Liver (tissue), 9 donors: ENCODE results near the gene ZNF600. TPM values are rescaled to one million over a fixed set of nuclear protein-coding genes. Genes with fewer than 3 reads are reported as not detected.
"Not testable (repeated sequence)": the region's sequence is repeated elsewhere in the genome, so short reads cannot be mapped to it uniquely, and the experiment has no call there.

Experiments
- DNase-seq: peaks from one replicate; pipeline ENCODE4 v3.0.0-alpha.2; 2017; ENCODE audit warnings: low spot score
- H3K27ac ChIP-seq, 2 donors: one replicate each; pipeline ENCODE4 v1.7.0; 2013; ENCODE audit warnings: inconsistent platforms in 2 of 2, low read length in 2 of 2, control low read depth in 1 of 2, low read depth in 1 of 2, mild to moderate bottlenecking in 1 of 2
- H3K27me3 ChIP-seq, 4 donors: one replicate each; pipeline versions ENCODE4 v1.6.1 to v1.7.0; 2013; ENCODE audit warnings: low read length in 3 of 4, inconsistent platforms in 1 of 4, mild to moderate bottlenecking in 1 of 4, moderate library complexity in 1 of 4; ENCODE audit not compliant: control insufficient read depth in 4 of 4, insufficient read depth in 4 of 4
- H3K36me3 ChIP-seq, 4 donors: one replicate each; pipeline versions ENCODE4 v1.6.1 to v1.7.0; 2013; ENCODE audit warnings: low read length in 3 of 4, mild to moderate bottlenecking in 3 of 4, low read depth in 1 of 4, moderate library complexity in 1 of 4; ENCODE audit not compliant: control insufficient read depth in 4 of 4, insufficient read depth in 3 of 4
- H3K4me1 ChIP-seq, 4 donors: one replicate each; pipeline versions ENCODE4 v1.6.1 to v1.7.0; 2013; ENCODE audit warnings: low read length in 3 of 4, mild to moderate bottlenecking in 3 of 4, moderate library complexity in 1 of 4; ENCODE audit not compliant: control insufficient read depth in 4 of 4, insufficient read depth in 4 of 4
- H3K4me3 ChIP-seq, 3 donors: one replicate each; pipeline versions ENCODE4 v1.6.1 to v1.7.0; 2013; ENCODE audit warnings: low read length in 3 of 3, control low read depth in 1 of 3, low read depth in 1 of 3, mild to moderate bottlenecking in 1 of 3
- H3K9ac ChIP-seq, 2 donors: one replicate each; pipeline ENCODE4 v1.7.0; 2013; ENCODE audit warnings: low read length in 2 of 2, mild to moderate bottlenecking in 2 of 2, moderate library complexity in 2 of 2, control low read depth in 1 of 2, low read depth in 1 of 2
- H3K9me3 ChIP-seq, 4 donors: one replicate each; pipeline versions ENCODE4 v1.6.1 to v1.7.0; 2013; ENCODE audit warnings: low read length in 3 of 4; ENCODE audit not compliant: control insufficient read depth in 4 of 4
- EGR1 ChIP-seq, 2 donors: IDR thresholded peaks; 2 replicates each; pipeline ENCODE4 v1.6.1; 2016 to 2018; ENCODE audit warnings: antibody characterized with exemption in 2 of 2, low read depth in 2 of 2
- FOXA1 ChIP-seq: IDR thresholded peaks from 2 replicates; pipeline ENCODE4 v1.6.1; 2016; ENCODE audit warnings: antibody characterized with exemption
- FOXA2 ChIP-seq: IDR thresholded peaks from 2 replicates; pipeline ENCODE4 v1.6.1; 2016; ENCODE audit warnings: antibody characterized with exemption
- HNF4A ChIP-seq, 2 donors: conservative IDR thresholded peaks; 2 replicates each; pipeline ENCODE4 v1.6.1; 2016; ENCODE audit warnings: antibody characterized with exemption in 2 of 2, mild to moderate bottlenecking in 2 of 2
- HNF4G ChIP-seq: IDR thresholded peaks from 2 replicates; pipeline ENCODE4 v1.6.1; 2016; ENCODE audit warnings: antibody characterized with exemption
- NR2F2 ChIP-seq: IDR thresholded peaks from 2 replicates; pipeline ENCODE4 v1.6.1; 2016; ENCODE audit warnings: antibody characterized with exemption
- RAD21 ChIP-seq, 2 donors: IDR thresholded peaks; 2 replicates each; pipeline ENCODE4 v1.6.1; 2016; ENCODE audit warnings: antibody characterized with exemption in 2 of 2, mild to moderate bottlenecking in 2 of 2
- RXRA ChIP-seq, 2 donors: IDR thresholded peaks; 2 replicates each; pipeline ENCODE4 v1.6.1; 2017 to 2018; ENCODE audit warnings: antibody characterized with exemption in 2 of 2, mild to moderate bottlenecking in 1 of 2
- SP1 ChIP-seq: IDR thresholded peaks from 2 replicates; pipeline ENCODE4 v1.6.1; 2018; ENCODE audit warnings: antibody characterized with exemption, mild to moderate bottlenecking
- TAF1 ChIP-seq: conservative IDR thresholded peaks from 2 replicates; pipeline ENCODE4 v1.6.1; 2016; ENCODE audit warnings: antibody characterized with exemption, mild to moderate bottlenecking
- YY1 ChIP-seq: IDR thresholded peaks from 2 replicates; pipeline ENCODE4 v1.6.1; 2016; ENCODE audit warnings: antibody characterized with exemption, mild to moderate bottlenecking
- WGBS: extraction: QIAGEN DNeasy Blood & Tissue Kit; methylation state at CpG from one replicate; pipeline ENCODE4 v1.1.7; 2013; 5-methylcytosine and 5-hydroxymethylcytosine counted together
- polyA plus RNA-seq, 2 donors: library from polyadenylated mRNA; stranded (reverse) in 1 of 2; unstranded in 1 of 2; fragments of 200-250 nt in 1 of 2; fragments of >200 nt in 1 of 2; fragmentation: Nextera tagmentation in 1 of 2; extraction: Ambion mirVana in 1 of 2; gene quantifications; one replicate each; pipeline versions ENCODE4 v1.2.1 to v1.2.3, GENCODE V29; 2013 to 2015
- total RNA-seq, 2 donors: library from RNA; depleted of rRNA; stranded (reverse); fragments of >200 nt; gene quantifications; one replicate each; pipeline ENCODE4 v1.2.3, GENCODE V29; 2014
- TF ChIP-seq, protein P1 (sequence below): IDR thresholded peaks from 2 replicates; pipeline ENCODE4 v1.6.1; 2016; ENCODE audit warnings: antibody characterized with exemption
- TF ChIP-seq, protein P2 (sequence below): fragments of 150-350 bp; IDR thresholded peaks from 2 replicates; pipeline ENCODE4 v1.5.1; 2017; ENCODE audit warnings: improper control_type of control experiment, low read depth, low read length; ENCODE audit not compliant: missing input control
- TF ChIP-seq, protein P3 (sequence below): IDR thresholded peaks from 2 replicates; pipeline ENCODE4 v1.6.1; 2016; ENCODE audit warnings: antibody characterized with exemption, mild to moderate bottlenecking
- TF ChIP-seq, protein P4 (sequence below): IDR thresholded peaks from 2 replicates; pipeline ENCODE4 v1.6.1; 2016; ENCODE audit warnings: antibody characterized with exemption
- donor health status: healthy.
- donor health status: healthy.
- donor health status: healthy.
- donor health status: healthy.
- donor health status: healthy.

The ZNF600 gene
- total and polyA plus RNA-seq, 4 donors = 1.4 to 2.1 (median 1.6) TPM

DNA sequence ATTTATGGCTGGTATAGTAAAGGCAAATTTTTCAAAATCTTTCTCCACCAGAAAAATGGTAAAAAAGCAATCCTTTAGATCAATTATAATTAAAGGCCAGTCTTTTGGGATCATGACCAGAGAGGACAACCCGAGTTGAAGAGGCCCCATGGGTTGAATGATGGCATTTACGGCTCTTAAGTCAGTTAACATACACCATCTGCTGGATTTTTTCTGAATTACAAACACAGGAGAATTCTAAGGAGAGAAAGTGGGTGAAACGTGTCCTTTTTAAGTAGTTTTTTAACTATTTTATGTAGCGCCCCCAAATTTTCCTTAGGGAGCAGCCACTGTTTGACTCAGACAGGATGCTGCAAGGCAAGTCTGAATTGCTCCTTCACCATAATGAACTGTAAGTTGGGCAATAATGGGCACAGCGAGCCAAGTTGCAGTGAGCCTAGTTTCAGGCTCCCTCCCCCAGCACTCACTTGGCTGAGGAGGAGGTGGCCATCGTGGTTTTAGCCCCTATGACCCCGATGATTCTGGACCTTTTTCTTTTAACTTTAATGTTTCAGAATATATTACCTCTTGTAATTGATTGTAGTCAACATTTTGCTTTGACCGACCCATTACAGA is 38.1 kb downstream of the ZNF600 start:
- H3K27me3 ChIP-seq = no peaks in the 10 kb centered on the region
- no peak overlapping the region for H3K4me3 ChIP-seq
- 22% methylated on average over 8 of the region's 8 CpGs for WGBS
- no peak overlapping the region for H3K9ac ChIP-seq
- H3K4me1 ChIP-seq = no peaks in the 10 kb centered on the region
- DNase-seq = no peak
- TF ChIP-seq NR2F2 (no peak), RXRA (IDR thresholded peaks at IDR 0.05) (no peak), HNF4G (no peak), RAD21 (IDR thresholded peaks at IDR 0.05) (peak; percentile 34 to 62), SP1 (no peak), FOXA1 (no peak), YY1 (no peak)
- TF ChIP-seq, protein P1, sequence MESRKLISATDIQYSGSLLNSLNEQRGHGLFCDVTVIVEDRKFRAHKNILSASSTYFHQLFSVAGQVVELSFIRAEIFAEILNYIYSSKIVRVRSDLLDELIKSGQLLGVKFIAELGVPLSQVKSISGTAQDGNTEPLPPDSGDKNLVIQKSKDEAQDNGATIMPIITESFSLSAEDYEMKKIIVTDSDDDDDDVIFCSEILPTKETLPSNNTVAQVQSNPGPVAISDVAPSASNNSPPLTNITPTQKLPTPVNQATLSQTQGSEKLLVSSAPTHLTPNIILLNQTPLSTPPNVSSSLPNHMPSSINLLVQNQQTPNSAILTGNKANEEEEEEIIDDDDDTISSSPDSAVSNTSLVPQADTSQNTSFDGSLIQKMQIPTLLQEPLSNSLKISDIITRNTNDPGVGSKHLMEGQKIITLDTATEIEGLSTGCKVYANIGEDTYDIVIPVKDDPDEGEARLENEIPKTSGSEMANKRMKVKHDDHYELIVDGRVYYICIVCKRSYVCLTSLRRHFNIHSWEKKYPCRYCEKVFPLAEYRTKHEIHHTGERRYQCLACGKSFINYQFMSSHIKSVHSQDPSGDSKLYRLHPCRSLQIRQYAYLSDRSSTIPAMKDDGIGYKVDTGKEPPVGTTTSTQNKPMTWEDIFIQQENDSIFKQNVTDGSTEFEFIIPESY = no peak
- TF ChIP-seq, protein P2, sequence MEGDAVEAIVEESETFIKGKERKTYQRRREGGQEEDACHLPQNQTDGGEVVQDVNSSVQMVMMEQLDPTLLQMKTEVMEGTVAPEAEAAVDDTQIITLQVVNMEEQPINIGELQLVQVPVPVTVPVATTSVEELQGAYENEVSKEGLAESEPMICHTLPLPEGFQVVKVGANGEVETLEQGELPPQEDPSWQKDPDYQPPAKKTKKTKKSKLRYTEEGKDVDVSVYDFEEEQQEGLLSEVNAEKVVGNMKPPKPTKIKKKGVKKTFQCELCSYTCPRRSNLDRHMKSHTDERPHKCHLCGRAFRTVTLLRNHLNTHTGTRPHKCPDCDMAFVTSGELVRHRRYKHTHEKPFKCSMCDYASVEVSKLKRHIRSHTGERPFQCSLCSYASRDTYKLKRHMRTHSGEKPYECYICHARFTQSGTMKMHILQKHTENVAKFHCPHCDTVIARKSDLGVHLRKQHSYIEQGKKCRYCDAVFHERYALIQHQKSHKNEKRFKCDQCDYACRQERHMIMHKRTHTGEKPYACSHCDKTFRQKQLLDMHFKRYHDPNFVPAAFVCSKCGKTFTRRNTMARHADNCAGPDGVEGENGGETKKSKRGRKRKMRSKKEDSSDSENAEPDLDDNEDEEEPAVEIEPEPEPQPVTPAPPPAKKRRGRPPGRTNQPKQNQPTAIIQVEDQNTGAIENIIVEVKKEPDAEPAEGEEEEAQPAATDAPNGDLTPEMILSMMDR = peak; percentile 44
- H3K9me3 ChIP-seq = peaks cover 0 to 9% (median under 1%) of the 10 kb centered on the region in 4 donors
- H3K27ac ChIP-seq = no peak overlapping the region
- H3K36me3 ChIP-seq = no peaks in the 10 kb centered on the region

DNA sequence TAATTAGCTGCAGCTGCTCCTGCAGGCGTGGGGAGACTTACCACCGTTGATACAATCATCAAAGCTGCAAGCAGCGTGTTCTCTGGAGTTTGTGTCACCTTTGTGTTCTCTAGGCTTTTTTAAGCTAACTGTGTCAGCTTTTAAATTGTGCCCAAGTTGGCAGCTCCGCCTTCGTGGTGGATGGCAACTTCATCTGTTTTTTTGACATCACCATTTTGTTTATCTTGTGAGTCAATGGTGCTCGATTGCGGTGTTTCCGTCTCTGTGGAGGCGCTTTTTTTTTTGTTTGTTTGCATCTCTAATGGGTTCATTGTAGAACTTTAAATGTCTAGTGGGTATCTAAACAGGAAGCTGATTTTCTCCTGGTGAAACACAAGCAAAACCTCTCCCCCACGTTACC is 40.7 kb downstream of the ZNF600 start:
- not testable (repeated sequence) for H3K9me3 ChIP-seq, H3K27ac ChIP-seq, H3K36me3 ChIP-seq, H3K4me3 ChIP-seq, H3K27me3 ChIP-seq, H3K9ac ChIP-seq, DNase-seq, H3K4me1 ChIP-seq
- 36% methylated on average over 10 of the region's 10 CpGs for WGBS

DNA sequence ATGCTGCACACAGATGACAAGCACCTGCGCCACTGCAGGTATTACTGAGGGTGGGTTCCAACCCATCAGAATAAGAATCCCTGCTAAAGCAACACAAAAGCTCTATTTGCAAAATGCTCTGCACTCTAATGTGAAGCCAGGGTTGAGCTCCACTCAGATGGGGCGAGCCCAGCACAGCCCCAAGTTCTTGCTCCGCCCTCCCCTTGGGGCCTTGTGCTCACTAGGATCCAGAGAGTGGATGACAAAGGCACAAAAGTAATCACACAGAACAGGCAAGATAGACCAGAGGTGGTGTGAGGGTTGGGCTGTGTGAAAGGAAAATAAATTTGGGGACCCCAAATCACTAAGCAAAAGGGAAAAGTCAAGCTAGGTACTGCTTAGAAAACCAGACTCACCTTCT is 43.5 kb downstream of the ZNF600 start:
- peaks cover 0 to 2% (median 0%) of the 10 kb centered on the region in 4 donors for H3K27me3 ChIP-seq
- no peak overlapping the region for H3K4me3 ChIP-seq
- 87% methylated on average over 3 of the region's 3 CpGs for WGBS
- no peaks in the 10 kb centered on the region for H3K4me1 ChIP-seq
- H3K27ac ChIP-seq = no peak overlapping the region
- no peaks in the 10 kb centered on the region for H3K36me3 ChIP-seq
- DNase-seq = no peak
- no peak overlapping the region for H3K9ac ChIP-seq
- peaks cover 2 to 9% (median 3%) of the 10 kb centered on the region in 4 donors for H3K9me3 ChIP-seq
- TF ChIP-seq YY1 = no peak
- no peak for TF ChIP-seq EGR1 (IDR thresholded peaks at IDR 0.05; ENCODE audit: low read depth in 2 of 2)
- TF ChIP-seq, protein P3, sequence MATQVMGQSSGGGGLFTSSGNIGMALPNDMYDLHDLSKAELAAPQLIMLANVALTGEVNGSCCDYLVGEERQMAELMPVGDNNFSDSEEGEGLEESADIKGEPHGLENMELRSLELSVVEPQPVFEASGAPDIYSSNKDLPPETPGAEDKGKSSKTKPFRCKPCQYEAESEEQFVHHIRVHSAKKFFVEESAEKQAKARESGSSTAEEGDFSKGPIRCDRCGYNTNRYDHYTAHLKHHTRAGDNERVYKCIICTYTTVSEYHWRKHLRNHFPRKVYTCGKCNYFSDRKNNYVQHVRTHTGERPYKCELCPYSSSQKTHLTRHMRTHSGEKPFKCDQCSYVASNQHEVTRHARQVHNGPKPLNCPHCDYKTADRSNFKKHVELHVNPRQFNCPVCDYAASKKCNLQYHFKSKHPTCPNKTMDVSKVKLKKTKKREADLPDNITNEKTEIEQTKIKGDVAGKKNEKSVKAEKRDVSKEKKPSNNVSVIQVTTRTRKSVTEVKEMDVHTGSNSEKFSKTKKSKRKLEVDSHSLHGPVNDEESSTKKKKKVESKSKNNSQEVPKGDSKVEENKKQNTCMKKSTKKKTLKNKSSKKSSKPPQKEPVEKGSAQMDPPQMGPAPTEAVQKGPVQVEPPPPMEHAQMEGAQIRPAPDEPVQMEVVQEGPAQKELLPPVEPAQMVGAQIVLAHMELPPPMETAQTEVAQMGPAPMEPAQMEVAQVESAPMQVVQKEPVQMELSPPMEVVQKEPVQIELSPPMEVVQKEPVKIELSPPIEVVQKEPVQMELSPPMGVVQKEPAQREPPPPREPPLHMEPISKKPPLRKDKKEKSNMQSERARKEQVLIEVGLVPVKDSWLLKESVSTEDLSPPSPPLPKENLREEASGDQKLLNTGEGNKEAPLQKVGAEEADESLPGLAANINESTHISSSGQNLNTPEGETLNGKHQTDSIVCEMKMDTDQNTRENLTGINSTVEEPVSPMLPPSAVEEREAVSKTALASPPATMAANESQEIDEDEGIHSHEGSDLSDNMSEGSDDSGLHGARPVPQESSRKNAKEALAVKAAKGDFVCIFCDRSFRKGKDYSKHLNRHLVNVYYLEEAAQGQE = no peak
- TF ChIP-seq, protein P2 = no peak
- TF ChIP-seq, protein P1 = no peak
- no peak for TF ChIP-seq RAD21 (IDR thresholded peaks at IDR 0.05)
- TF ChIP-seq FOXA1 = no peak
- no peak for TF ChIP-seq SP1
- TF ChIP-seq NR2F2 = no peak
- TF ChIP-seq HNF4A (conservative IDR thresholded peaks at IDR 0.05) = no peak
- TF ChIP-seq TAF1 = no peak
- no peak for TF ChIP-seq RXRA (IDR thresholded peaks at IDR 0.05)
- TF ChIP-seq FOXA2 = no peak
- TF ChIP-seq, protein P4, sequence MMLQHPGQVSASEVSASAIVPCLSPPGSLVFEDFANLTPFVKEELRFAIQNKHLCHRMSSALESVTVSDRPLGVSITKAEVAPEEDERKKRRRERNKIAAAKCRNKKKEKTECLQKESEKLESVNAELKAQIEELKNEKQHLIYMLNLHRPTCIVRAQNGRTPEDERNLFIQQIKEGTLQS = no peak
